CD14-positive monocyte (primary cell): ENCODE results near the gene RELN. TPM values are rescaled to one million over a fixed set of nuclear protein-coding genes. Genes with fewer than 3 reads are reported as not detected.
A peak's percentile ranks its signal among the peaks of the same experiment; 100 is the strongest.

Experiments
- DNase-seq, 3 donors: peaks; one replicate each; pipeline ENCODE4 v3.0.0-alpha.2; 2011 to 2022
- H2AFZ ChIP-seq: 2 replicates; pipeline ENCODE4 v1.6.0; 2012; ENCODE audit warnings: mild to moderate bottlenecking, low read depth, low read length, inconsistent platforms; ENCODE audit not compliant: insufficient read depth, poor library complexity, severe bottlenecking
- H3K27ac ChIP-seq, 2 donors: 1 replicate in 1 of 2; 2 replicates in 1 of 2; pipeline ENCODE4 v1.5.1; 2012 to 2013; ENCODE audit warnings: low read length in 2 of 2, control low read depth in 1 of 2, inconsistent platforms in 1 of 2, low read depth in 1 of 2, mild to moderate bottlenecking in 1 of 2
- H3K27me3 ChIP-seq, 2 donors: one replicate each; pipeline versions ENCODE4 v1.6.0 to v1.6.1; 2011 to 2013; ENCODE audit warnings: low read length in 2 of 2; ENCODE audit not compliant: control insufficient read depth in 2 of 2, insufficient read depth in 2 of 2
- H3K36me3 ChIP-seq, 2 donors: replicated peaks in 1 of 2; 1 replicate in 1 of 2; 2 replicates in 1 of 2; pipeline versions ENCODE4 v1.5.1 to v1.6.1; 2012 to 2013; ENCODE audit warnings: low read length in 2 of 2, control low read depth in 1 of 2, inconsistent platforms in 1 of 2, mild to moderate bottlenecking in 1 of 2; ENCODE audit not compliant: insufficient read depth in 2 of 2, control insufficient read depth in 1 of 2
- H3K4me1 ChIP-seq, 2 donors: 1 replicate in 1 of 2; 2 replicates in 1 of 2; pipeline versions ENCODE4 v1.5.1 to v1.6.1; 2012 to 2013; ENCODE audit warnings: low read length in 2 of 2, control low read depth in 1 of 2, inconsistent platforms in 1 of 2, mild to moderate bottlenecking in 1 of 2, moderate library complexity in 1 of 2; ENCODE audit not compliant: insufficient read depth in 2 of 2, control insufficient read depth in 1 of 2
- H3K4me2 ChIP-seq: replicated peaks from 2 replicates; pipeline ENCODE3; 2012; ENCODE audit warnings: low read length, moderate library complexity, mild to moderate bottlenecking; ENCODE audit not compliant: poor library complexity, severe bottlenecking; ENCODE audit errors: extremely low read depth
- H3K4me3 ChIP-seq, 3 experiments: fragments of 200-600 bp in 1 of 3; sonication (generic) in 1 of 3; replicated peaks in 1 of 3; 1 replicate in 2 of 3; 2 replicates in 1 of 3; pipeline ENCODE4 v1.5.1; 2011 to 2013; ENCODE audit warnings: low read length in 3 of 3, mild to moderate bottlenecking in 3 of 3, control low read depth in 2 of 3, low read depth in 2 of 3, inconsistent platforms in 1 of 3, moderate library complexity in 1 of 3
- H3K79me2 ChIP-seq: 2 replicates; pipeline ENCODE4 v1.6.0; 2012; ENCODE audit warnings: mild to moderate bottlenecking, control low read depth, inconsistent platforms, low read length, moderate library complexity; ENCODE audit not compliant: insufficient read depth
- H3K9ac ChIP-seq: 2 replicates; pipeline ENCODE4 v1.6.0; 2017; ENCODE audit warnings: low read length, mild to moderate bottlenecking; ENCODE audit not compliant: insufficient read depth, poor library complexity, severe bottlenecking
- H3K9me3 ChIP-seq, 2 donors: replicated peaks in 1 of 2; 1 replicate in 1 of 2; 2 replicates in 1 of 2; pipeline versions ENCODE4 v1.5.1 to v1.6.1; 2012 to 2013; ENCODE audit warnings: low read length in 2 of 2, control low read depth in 1 of 2; ENCODE audit not compliant: control insufficient read depth in 1 of 2, insufficient read depth in 1 of 2
- H4K20me1 ChIP-seq: 2 replicates; pipeline ENCODE4 v1.6.0; 2012; ENCODE audit warnings: mild to moderate bottlenecking, low read length, control low read depth, moderate library complexity; ENCODE audit not compliant: insufficient read depth
- H3K27ac Mint-ChIP-seq, 7 donors: one replicate each; pipeline ENCODE4 v1.8.0; 2020; ENCODE audit warnings: mild to moderate bottlenecking in 7 of 7, mixed read lengths in 7 of 7, moderate library complexity in 6 of 7, inconsistent platforms in 2 of 7
- H3K27me3 Mint-ChIP-seq, 3 donors: one replicate each; pipeline ENCODE4 v1.8.0; 2021 to 2022; ENCODE audit warnings: low read depth in 3 of 3, mild to moderate bottlenecking in 3 of 3, mixed read lengths in 3 of 3, moderate library complexity in 3 of 3, inconsistent platforms in 1 of 3
- H3K36me3 Mint-ChIP-seq, 2 donors: one replicate each; pipeline ENCODE4 v1.8.0; 2020; ENCODE audit warnings: mixed read lengths in 2 of 2, inconsistent platforms in 1 of 2, mild to moderate bottlenecking in 1 of 2
- H3K4me1 Mint-ChIP-seq: one replicate; pipeline ENCODE4 v1.8.0; 2020; ENCODE audit warnings: mild to moderate bottlenecking, mixed read lengths
- H3K4me3 Mint-ChIP-seq, 2 donors: one replicate each; pipeline ENCODE4 v1.8.0; 2020; ENCODE audit warnings: mild to moderate bottlenecking in 2 of 2, mixed read lengths in 2 of 2, moderate library complexity in 1 of 2
- H3K9me3 Mint-ChIP-seq, 7 donors: one replicate each; pipeline ENCODE4 v1.8.0; 2020 to 2022; ENCODE audit warnings: mixed read lengths in 7 of 7, mild to moderate bottlenecking in 6 of 7, moderate library complexity in 6 of 7, inconsistent platforms in 2 of 7
- CTCF ChIP-seq: fragments of 200-600 bp; IDR thresholded peaks from one replicate; pipeline ENCODE4 v1.8.0; 2022; ENCODE audit warnings: antibody characterized with exemption, mild to moderate bottlenecking
- WGBS: methylation state at CpG from one replicate; pipeline ENCODE4 v1.1.5; 2013; ENCODE audit warnings: missing lambda C conversion rate; ENCODE audit not compliant: insufficient coverage; 5-methylcytosine and 5-hydroxymethylcytosine counted together
- intact Hi-C, 2 donors: fragments of 100-400 bp; cut with micrococcal nuclease; formaldehyde crosslinking; loops; one replicate each; pipeline versions ENCODE4 v1.15.0 to v1.15.1; 2023
- polyA plus RNA-seq, 3 donors: library from polyadenylated mRNA; depleted of rRNA in 1 of 3; unstranded in 2 of 3; stranded (reverse) in 1 of 3; fragments of 300-500 nt in 2 of 3; fragments of >200 nt in 1 of 3; fragmentation: Illumina TruSeq in 2 of 3; gene quantifications; 1 replicate in 2 of 3; 2 replicates in 1 of 3; pipeline ENCODE4 v1.2.3, GENCODE V29; 2012 to 2021

RELN gene
- polyA plus RNA-seq, 3 donors, result not detected

DNA sequence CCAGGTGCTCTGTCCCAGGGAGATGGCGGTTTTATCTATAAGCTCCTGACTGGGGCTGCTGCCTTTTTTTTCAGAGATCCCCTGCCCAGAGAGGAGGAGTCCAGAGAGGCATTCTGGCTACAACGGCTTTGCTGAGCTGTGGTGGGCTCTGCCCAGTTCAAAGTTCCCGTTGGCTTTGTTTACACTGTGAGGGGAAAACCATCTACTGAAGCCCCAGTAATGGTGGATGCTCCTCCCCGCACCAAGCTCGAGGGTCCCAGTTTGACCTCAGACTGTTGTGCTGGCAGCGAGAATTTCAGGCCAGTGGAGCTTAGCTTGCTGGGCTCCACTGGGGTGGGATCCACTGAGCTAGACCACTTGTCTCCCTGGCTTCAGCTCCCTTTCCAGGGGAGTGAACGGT is 527.1 kb downstream of the RELN start:
- WGBS, result 92% methylated on average over 7 of the region's 7 CpGs
- H3K27ac ChIP-seq, result no peak overlapping the region
- H3K9me3 ChIP-seq, result no peaks in the 10 kb centered on the region
- DNase-seq, result no peak
- no peak overlapping the region for H3K4me3 ChIP-seq
- no peak overlapping the region for H3K4me2 ChIP-seq
- Mint-ChIP-seq H3K4me1 (no peaks in the 10 kb centered on the region), H3K9me3 (peaks cover 0 to 2% (median 0%) of the 10 kb centered on the region in 7 donors), H3K27me3 (peaks cover 3 to 11% (median 3%) of the 10 kb centered on the region in 3 donors), H3K36me3 (no peaks in the 10 kb centered on the region), H3K27ac (no peak overlapping the region), H3K4me3 (no peak overlapping the region)
- H3K27me3 ChIP-seq, result no peaks in the 10 kb centered on the region
- no peak for TF ChIP-seq CTCF
- no peaks in the 10 kb centered on the region for H4K20me1 ChIP-seq
- H3K36me3 ChIP-seq, result no peaks in the 10 kb centered on the region
- H3K9ac ChIP-seq, result no peak overlapping the region
- H3K4me1 ChIP-seq, result no peaks in the 10 kb centered on the region
- H2AFZ ChIP-seq, result no peak overlapping the region
- no peaks in the 10 kb centered on the region for H3K79me2 ChIP-seq
- intact Hi-C loops, result no loop called here

DNA sequence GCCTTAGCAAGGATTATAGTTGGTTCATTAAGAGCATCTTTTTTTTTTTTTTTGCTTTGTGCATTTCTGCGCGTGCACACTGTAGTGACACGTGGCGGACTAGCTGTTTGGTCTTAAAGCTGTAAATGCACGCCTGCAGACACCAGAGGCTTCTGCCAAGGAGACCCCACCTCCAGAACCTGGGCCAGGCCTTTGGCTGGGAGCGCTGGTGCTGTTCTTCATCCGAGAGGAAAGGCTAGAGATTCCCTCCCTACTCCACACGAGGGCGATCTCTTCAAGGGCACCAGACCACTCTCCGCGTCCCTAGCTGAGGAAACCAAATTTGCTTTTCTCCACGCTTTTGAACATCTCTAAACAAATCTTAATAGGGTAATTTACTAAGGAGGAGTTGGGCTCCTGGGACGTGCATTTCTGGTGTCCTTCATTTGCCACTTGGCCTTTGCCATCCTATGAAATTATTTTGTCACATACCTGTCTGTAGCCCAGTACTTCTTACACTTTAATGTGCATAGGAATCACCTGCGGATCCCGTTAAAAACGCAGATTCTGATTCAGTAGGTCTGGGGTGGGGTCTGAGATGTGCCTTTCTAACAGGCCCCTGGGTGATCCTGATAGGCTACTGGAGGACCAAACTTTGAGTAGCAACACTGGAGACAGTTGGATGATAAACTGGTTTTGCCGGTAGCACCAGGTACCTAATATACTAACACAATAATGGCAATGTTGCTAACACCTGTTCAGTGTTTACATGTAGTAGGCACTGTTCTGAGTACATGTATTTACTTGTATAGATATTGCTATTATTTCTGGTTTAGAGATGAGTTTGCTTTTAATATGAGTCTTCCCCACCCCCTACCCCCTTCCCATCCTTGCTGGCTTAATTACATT is 542.1 kb downstream of the RELN start:
- Histone ChIP-seq H2AFZ (no peak overlapping the region), H3K4me1 (peaks cover 10 to 14% of the 10 kb centered on the region in 2 donors), H3K9me3 (peaks cover 0 to 22% of the 10 kb centered on the region in 2 donors), H3K9ac (no peak overlapping the region), H4K20me1 (no peaks in the 10 kb centered on the region), H3K27ac (no peak overlapping the region), H3K27me3 (peaks cover 54 to 55% of the 10 kb centered on the region in 2 donors), H3K36me3 (no peaks in the 10 kb centered on the region), H3K4me2 (no peak overlapping the region), H3K4me3 (no peak overlapping the region), H3K79me2 (no peaks in the 10 kb centered on the region)
- peaks cover 0 to 3% of the 10 kb centered on the region in 2 donors for H3K36me3 Mint-ChIP-seq
- peaks cover 13% of the 10 kb centered on the region for H3K4me1 Mint-ChIP-seq
- WGBS, result no CpG with 5 or more reads among the region's 17 CpGs
- intact Hi-C loops, result no loop called here
- H3K27me3 Mint-ChIP-seq, result peaks cover 48 to 80% (median 63%) of the 10 kb centered on the region in 3 donors
- H3K27ac Mint-ChIP-seq, result no peak overlapping the region
- TF ChIP-seq CTCF, result peak; percentile 33
- DNase-seq, result peak in 1 of 3 donors; percentile 3
- H3K9me3 Mint-ChIP-seq, result peaks cover 3 to 19% (median 8%) of the 10 kb centered on the region in 7 donors
- H3K4me3 Mint-ChIP-seq, result peak overlapping the region in 1 of 2 donors; percentile 75
